Activated CD8-positive, alpha-beta memory T cell treated with anti-CD3 and anti-CD28 coated beads for 1 hour (primary cell): ENCODE results near the gene PLPP2.

Experiments
- DNase-seq, 2 donors: peaks; one replicate each; pipeline ENCODE4 v3.0.0-alpha.2; 2020; ENCODE audit warnings: low read depth in 1 of 2; ENCODE audit errors: extremely low read depth in 1 of 2

The PLPP2 gene

GRCh38 chr19:294341-294945, 3.2 kb upstream of the PLPP2 start:
- DNase-seq = no peak

GRCh38 chr19:293436-294110, 2.4 kb upstream of the PLPP2 start:
- DNase-seq = no peak

GRCh38 chr19:292951-293350, 1.7 kb upstream of the PLPP2 start:
- no peak for DNase-seq

DNA sequence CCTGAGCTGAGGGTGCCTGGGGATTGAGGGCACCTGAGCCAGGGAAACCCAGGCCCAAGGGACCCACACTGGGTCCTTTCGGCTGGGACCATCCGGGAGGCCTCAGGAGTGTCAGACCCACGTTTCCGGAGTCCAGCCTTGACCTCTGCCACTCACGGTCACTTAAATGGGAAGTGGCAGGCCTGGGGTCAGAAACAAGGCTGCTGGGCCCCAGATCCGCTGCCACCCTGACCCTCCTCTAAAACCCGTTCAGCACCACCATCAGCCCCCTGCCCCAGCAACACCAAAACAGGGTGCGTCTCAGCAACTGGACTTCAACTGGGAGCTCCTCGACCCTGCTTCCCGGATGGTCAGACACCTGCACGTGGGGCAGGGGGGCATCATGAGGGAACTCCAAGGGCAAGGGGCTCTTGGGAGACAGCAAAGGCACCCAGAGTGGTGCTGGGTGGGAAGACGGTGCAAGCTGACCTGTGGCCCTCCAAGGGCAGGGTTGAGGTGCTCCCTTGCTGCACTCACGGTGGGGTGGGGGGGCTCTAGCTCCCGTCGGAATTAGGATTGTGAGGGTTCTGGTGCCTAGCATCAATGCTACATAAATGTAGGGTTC, 1.2 kb upstream of the PLPP2 start:
- no peak for DNase-seq

DNA sequence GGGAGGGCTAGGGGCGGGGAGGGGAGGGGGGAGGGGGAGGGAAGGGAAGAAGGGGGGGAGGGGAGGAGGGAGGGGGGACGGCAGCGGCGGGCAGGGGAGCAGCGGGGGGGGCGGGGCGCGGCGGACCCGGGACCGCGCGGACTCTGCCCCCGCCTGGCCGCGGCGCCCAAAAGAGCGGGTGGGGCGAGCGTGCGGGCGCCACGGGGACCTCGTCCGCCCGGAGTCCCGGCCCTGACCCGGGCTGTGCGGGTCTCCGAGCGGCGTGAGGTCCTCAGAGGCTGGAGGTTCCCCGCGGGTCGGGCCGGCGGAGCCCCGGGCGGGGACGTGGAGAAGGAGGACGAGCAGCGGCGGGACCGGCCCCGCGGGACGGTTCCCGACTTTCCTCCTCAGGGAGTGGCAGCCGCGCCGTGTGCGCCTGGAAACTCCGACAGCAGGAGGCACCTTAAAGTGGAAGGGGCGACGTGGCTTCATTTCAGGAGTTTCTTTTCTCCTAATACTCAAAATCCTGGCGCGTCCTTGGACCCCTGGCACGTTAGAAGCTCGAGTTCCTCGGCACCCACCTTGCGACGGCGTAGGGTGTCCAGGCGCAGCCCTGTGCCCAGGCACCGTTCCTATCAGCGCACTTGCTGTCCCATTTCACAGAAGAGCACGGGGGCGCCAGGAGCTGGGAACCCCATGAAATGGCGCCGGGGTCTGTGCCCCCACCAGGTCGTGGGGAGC, 518 bp upstream of the PLPP2 start:
- no peak for DNase-seq

DNA sequence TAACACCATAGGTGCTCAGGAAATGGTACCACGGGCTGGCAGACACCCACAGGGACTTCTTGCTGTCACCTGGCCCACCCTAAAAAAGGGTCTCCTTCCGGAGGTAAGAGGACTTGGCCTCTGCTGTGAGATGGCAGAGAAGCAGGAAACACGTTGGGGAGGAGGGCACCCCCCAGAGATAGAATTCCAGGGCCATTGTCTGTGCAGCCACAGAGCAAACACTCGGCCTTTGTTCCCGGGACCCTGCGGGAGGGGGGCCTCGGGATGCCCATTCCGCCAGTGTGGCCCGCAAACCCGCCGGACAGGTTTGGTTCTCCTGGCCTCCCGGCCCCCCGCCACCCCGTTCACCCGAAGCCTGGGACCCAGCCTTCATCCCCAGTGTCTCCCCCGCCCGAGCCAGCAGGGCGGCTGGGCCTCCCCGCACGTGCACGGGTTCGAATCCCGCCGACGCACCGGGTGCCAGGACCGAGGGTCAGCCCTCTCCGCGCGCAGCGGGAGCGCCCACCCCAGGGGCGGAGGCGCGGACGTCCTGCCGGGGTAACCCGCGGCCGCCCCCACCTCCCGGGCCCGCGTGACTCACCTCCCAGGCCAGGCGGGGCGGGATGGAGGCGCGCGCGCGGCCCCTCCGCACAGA, 714 bp downstream of the PLPP2 start:
- peak in 1 of 2 donors; percentile 17 for DNase-seq

DNA sequence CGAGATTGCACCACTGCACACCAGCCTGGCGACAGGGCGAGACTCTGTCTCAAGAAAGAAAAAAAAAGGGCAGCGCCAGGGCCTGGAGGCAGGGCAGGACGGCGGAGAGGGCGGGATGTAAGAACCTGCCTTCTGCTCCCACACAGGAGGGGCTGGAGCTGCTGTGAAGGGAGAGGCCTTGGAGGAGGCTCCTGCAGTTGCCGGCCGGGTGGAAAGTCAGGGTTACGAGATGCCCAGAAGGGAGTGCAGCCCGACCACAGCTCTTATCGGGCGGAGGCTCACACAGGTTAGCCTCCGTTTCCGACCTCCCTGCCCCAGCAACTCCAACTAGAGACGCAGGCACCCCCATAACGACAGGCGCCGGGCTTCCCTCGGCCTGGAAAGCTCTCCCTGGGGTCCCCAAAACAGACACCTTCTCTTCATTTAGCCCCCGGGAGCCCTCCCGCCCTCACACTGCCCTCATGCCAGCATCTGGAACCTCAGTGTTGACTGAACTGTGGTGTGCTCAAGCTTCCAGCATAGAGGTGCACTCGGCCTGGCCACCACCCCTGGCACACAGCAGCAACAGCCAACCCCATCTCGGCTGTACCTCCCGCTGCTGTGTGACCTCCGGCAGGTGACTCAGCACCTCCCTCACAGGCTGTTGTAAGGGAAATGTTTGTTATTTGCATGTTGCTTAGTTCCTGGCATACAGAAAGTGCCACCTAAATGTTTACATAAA, 1.4 kb downstream of the PLPP2 start:
- peak; percentile 10 to 19 for DNase-seq

DNA sequence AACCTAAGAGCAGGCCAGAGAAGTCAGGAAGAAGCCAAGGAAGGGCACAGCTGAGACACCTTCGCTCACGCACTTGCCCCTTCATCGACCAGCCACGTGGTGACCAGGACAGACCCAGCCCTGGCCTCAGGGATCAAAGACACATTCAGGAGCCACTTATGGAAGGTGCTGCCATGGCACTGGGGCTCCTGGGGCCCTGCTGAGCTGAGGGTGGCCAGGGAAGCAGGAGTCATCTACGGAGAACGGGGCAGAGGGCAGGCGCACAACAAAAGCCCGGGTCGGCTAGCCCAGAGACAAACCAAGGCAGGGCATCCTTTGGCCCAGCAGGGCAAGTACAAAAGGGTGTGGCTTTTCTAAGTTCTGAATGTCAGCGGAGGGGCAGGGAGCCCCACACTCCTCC, 2.3 kb downstream of the PLPP2 start:
- DNase-seq = no peak

GRCh38 chr19:287381-287871, 3.8 kb downstream of the PLPP2 start:
- no peak for DNase-seq

- DNase-seq = no peak
These were observed 7.8 kb downstream of the PLPP2 start for GRCh38 chr19:283395-283794.

DNA sequence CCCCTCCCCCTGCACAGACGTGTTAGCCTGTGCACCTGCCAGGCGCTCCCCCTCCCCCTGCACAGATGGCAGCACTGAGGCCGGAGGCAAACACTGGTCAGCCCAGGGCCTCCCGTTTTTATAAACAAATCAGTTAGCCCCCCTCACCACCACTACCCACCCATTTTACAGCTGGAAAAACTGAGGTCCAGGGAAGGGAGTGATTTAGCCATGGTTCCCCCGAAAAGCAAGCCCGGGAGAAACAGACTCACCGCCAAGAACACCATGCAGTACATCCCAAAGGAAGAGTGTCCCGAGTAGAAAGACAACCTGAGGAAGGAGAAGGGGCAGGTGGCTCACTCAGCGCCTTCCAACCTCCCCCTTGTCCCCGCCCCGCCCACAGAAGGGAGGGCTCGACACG, 8.7 kb downstream of the PLPP2 start:
- no peak for DNase-seq

DNA sequence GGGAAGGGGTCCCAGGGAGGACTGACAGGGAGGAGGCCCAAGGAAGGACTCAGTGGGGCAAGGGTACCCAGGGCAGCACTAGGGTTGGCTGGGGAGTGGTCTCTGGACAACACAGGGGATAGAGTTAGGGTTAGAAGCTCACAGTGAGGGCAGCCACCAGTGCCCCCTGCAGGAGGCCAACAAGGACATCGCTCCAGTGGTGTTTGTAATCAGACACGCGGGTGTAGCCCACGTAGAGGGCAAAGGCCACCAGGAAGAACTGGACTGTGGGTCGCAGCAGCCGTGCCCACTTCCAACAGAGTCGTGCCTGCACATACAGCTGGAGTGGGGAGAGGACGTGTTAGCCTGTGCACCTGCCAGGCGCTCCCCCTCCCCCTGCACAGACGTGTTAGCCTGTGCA, 9.2 kb downstream of the PLPP2 start:
- no peak for DNase-seq

GRCh38 chr19:281156-281853, 9.9 kb downstream of the PLPP2 start:
- DNase-seq = no peak

DNA sequence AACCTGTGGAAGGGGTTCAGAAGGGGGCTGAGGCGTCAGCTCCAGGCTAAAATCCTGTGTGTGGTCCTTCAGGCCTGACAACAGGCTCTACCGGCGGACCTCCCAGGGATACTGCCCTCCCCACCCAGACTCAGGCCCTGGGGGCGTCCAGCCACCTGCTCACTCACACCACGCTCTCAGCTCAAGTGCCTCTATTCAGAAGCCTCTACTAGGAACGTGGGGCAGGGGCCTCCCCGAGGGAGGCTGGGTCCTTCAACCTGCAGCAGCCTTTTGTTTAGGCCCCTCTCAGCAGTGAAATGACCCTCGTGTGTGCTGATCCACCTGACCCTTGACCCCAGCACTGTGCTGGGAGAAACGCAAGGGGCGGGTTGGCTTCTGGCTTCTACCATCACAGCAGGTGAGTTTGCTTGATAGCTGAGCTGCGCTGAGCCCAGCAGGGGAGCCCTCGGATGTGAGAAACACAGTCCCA, 10.6 kb downstream of the PLPP2 start:
- no peak for DNase-seq

DNA sequence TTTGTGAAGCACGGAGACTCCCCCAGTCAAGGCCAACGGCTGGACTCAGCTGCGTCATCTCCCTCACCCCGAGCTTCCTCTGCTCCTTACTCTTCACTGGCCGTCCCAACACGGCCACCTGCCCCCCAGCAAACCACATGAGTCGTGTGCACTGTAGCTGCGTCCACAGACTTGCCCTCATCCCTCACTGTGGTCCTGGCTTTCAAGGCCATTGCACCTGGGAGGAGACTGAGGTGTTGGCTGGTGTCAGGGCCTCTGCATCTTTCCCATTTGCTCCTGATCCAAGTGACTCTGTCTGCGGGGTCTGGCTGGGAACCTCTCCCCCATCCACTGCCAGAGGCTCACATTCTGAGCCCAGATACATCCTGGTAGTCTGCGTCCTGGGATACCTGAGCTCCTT, 11.5 kb downstream of the PLPP2 start:
- no peak for DNase-seq

DNA sequence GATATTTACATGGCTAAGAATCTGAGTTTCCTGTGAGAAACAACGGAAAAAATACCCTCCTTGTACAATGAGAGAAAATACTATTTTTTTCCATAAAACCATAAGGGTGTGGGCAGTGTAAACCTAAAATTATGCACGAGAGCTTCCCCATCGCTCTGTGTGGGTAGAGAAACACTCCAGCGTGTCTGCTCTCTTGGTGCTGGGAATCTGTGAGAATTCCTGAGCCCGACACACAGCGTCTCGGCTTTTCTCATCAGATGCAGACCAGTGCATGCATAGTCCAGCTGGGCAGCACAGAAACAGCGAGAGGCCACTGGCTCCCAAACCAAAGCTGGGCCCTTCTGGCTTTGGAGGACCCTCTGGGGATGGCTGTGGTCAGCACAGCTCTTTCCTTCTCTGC, 12.0 kb downstream of the PLPP2 start:
- DNase-seq = no peak

DNA sequence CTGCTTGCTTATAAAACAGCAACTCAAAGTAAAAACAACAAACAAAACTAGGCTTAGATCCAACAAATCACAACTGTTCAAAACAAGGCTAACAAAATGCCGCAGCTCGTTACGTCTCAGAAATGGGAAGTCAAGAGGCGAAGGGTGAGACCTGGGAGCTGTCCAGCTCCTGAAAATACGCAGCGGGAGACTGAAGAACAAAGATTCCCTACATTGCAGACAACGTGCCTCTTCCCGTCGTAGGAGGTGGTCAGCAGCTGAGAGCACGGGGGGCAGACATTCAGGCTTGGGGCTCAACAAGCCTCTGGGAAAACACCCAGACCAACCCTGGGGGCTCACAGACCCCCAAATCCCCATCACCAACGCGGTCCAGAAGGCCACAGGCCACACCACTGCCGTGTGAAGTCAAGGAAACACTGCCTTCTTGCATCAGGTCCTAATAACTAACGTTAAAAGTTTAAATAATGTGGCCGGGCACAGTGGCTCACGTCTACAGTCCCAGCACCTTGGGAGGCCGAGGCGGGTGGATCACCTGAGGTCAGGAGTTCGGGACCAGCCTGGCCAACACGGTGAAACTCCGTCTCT, 13.5 kb downstream of the PLPP2 start:
- DNase-seq = no peak

DNA sequence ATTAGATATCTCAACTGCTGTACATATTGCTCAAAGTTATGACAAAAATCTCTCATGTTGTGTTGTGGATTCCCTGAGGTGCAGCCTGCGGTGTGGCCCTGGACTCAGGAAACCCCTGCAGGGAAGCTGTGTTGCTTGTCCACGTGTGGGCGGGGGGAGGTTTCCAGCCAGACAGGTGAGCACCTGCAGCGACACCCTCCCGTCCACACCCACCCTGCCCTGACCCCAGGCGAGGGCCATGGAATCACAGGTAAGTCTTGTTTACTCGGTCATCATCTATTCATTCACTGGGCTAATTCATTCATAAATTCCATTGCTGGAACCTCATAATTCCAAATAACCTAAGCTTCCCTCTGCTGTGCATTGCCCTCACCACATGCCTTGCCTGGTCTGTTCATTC, 14.1 kb downstream of the PLPP2 start:
- no peak for DNase-seq

DNA sequence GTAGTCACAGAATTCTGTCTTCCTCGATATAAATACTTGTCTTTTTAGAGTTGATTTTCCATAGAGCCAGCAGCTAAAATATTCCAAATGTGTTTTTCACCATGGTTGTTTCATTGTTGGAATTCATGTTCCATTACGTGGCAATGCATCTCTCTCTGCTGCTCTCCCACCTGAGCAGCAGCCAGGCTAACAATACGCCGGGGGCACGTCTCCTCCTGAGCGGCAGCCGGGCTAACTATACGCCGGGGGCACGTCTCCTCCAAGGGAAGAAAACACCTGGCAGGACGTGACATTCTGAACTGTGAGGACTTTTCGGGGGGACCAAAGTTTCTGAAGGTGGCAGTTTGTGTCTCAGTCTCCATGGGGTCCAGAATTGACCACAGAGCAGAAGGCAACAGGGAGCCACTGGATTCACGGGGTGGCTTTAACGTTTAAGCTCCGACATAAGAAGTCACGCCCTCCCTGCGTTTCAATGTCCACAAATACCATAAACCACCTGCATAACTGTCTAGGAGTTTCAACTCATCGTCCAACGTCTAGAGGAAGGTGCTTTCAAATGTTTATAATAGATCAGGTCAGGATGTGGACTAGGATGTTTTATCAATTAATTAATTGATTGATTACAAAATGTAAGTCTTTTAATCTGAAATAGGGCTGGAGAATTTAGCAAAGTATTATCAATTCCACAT, 15.1 kb downstream of the PLPP2 start:
- no peak for DNase-seq
